Measurements from ENCODE around the gene ITPR3. TPM values are rescaled to one million over a fixed set of nuclear protein-coding genes. Genes with fewer than 3 reads are reported as not detected.

Gene ITPR3
- total and polyA plus RNA-seq, 2 donors (not counting 3 experiments of a cell fraction or from before 2014, with no cell fraction given) = 28.8 to 52.2 TPM

- Histone ChIP-seq H3K36me3 (ENCODE audit: control insufficient read depth in 2 of 2, extremely low read depth in 1 of 2, insufficient read depth in 2 of 2, low read length in 2 of 2) (no peaks in the 10 kb centered on the region), H3K9ac (replicated peaks; ENCODE audit: extremely low read depth, insufficient read depth, low read length) (no peak overlapping the region), H3K9me3 (replicated peaks; ENCODE audit: control insufficient read depth, insufficient read depth, low read length) (no peaks in the 10 kb centered on the region), H3K79me2 (ENCODE audit: control insufficient read depth, insufficient read depth, low read length) (peaks cover 48% of the 10 kb centered on the region), H4K20me1 (replicated peaks; ENCODE audit: control insufficient read depth, extremely low read depth, insufficient read depth, low read length) (no peaks in the 10 kb centered on the region), H3K27ac (ENCODE audit: insufficient read depth, low read depth, low read length) (no peak overlapping the region), H3K4me2 (ENCODE audit: insufficient read depth, low read length) (peak overlapping the region; percentile 60), H3K9me1 (replicated peaks; ENCODE audit: control insufficient read depth, extremely low read depth, insufficient read depth, low read length) (no peaks in the 10 kb centered on the region), H3K27me3 (ENCODE audit: control insufficient read depth in 2 of 2, insufficient read depth in 2 of 2, low read length in 2 of 2) (no peaks in the 10 kb centered on the region), H3K4me1 (ENCODE audit: control insufficient read depth, extremely low read depth, insufficient read depth, low read length) (peaks cover 15% of the 10 kb centered on the region), H3K4me3 (replicated peaks in 1 of 3; ENCODE audit: insufficient read depth in 1 of 3, low read depth in 1 of 3, low read length in 3 of 3) (peak overlapping the region in 2 of 3 experiments; percentile 56 to 78), H2AFZ (ENCODE audit: low read depth, low read length) (no peak overlapping the region)
- ChIA-PET CTCF (interaction anchor here (0.5 to 7.7 kb wide), 10 partner anchors 8 to 599 kb away, joined by 3 to 52 read pairs (median 5); no protein-coding TSS in a partner anchor), POLR2A (interaction anchor here (0.6 to 1.4 kb wide), 4 partner anchors 11 to 75 kb away, joined by 3 to 4 read pairs (median 4); no protein-coding TSS in a partner anchor)
- TF ChIP-seq MYC (IDR thresholded peaks at IDR 0.05; ENCODE audit: low read depth, low read length) (no peak), CTCF (IDR thresholded peaks at IDR 0.05; ENCODE audit: extremely low read depth in 1 of 2, insufficient read depth in 1 of 2, low read depth in 1 of 2, low read length in 2 of 2) (no peak), FOS (IDR thresholded peaks at IDR 0.05; ENCODE audit: borderline replicate concordance, insufficient read depth, low read length) (no peak), MAX (IDR thresholded peaks at IDR 0.05; ENCODE audit: insufficient read depth, insufficient read length) (no peak), POLR2AphosphoS5 (IDR thresholded peaks at IDR 0.05; ENCODE audit: insufficient read depth, low read depth, low read length) (no peak), JUN (IDR thresholded peaks at IDR 0.05; ENCODE audit: borderline replicate concordance, insufficient read depth, insufficient read length, low read depth) (no peak), POLR2A (IDR thresholded peaks at IDR 0.05; ENCODE audit: low read depth, low read length) (no peak), EZH2 (IDR thresholded peaks at IDR 0.05; ENCODE audit: borderline replicate concordance, low read depth, low read length, severe bottlenecking) (no peak), GATA2 (IDR thresholded peaks at IDR 0.05; ENCODE audit: insufficient read depth, insufficient read length, low read depth, low read length) (no peak)
- TSS peak; percentile 8 for BruUV-seq (replicated peaks)
- DNase-seq (ENCODE audit: low read depth, low spot score) = no peak
- intact Hi-C loops (cut with micrococcal nuclease) = loop anchor here (5.0 kb wide), 1 partner anchor 50 kb away; no protein-coding TSS in a partner anchor
- peak; percentile 73 for FAIRE-seq
- dilution Hi-C loops (cut with MboI; ENCODE audit: extremely low pct_ligation_motif_present, low sequenced_read_pairs) = no loop called here
Measured at GRCh38 chr6:33622456-33623431, 1.6 kb downstream of the ITPR3 start.

Measured in endothelial cell of umbilical vein (primary cell).